Panc1 (cell line): ENCODE measurements around the gene LRRC45. TPM values are rescaled to one million over a fixed set of nuclear protein-coding genes. Genes with fewer than 3 reads are reported as not detected.

ENCODE experiments used
- ATAC-seq: fragments of 200-7000 bp; cut with Tn5 transposase; 2 replicates; pipeline ENCODE4 v1.9.1; 2020; ENCODE audit warnings: mild to moderate bottlenecking, moderate library complexity
- BruUV-seq: library from RNA; stranded (reverse); fragments of 400-500 nt; replicated peaks from 2 replicates; lab custom pipeline; 2021; lab: Mats Ljungman, UMichigan
- CTCF ChIA-PET: fragments of 300-600 bp; sonication (Branson Sonifier 250); formaldehyde crosslinking; loops from one replicate; lab custom pipeline; 2022; ENCODE audit warnings: antibody characterized with exemption; lab: Charles Lee
- POLR2A ChIA-PET: fragments of 300-600 bp; sonication (Branson Sonifier 250); formaldehyde crosslinking; loops from one replicate; lab custom pipeline; 2022; ENCODE audit warnings: antibody characterized with exemption; lab: Charles Lee
- DNase-seq: peaks from one replicate; pipeline ENCODE4 v3.0.0-alpha.2; 2010; ENCODE audit warnings: low read depth, low spot score
- H3K27ac ChIP-seq: 2 replicates; pipeline ENCODE4 v1.5.1; 2011; ENCODE audit warnings: mild to moderate bottlenecking, low read length, inconsistent platforms
- H3K27me3 ChIP-seq: fragments of 200-500 bp; sonication (Bioruptor generic); 2 replicates; pipeline ENCODE4 v1.6.0; 2014; ENCODE audit warnings: low read length, inconsistent platforms; ENCODE audit not compliant: control insufficient read depth, insufficient read depth
- H3K36me3 ChIP-seq: fragments of 200-500 bp; sonication (Bioruptor generic); 2 replicates; pipeline ENCODE4 v1.5.1; 2014; ENCODE audit warnings: inconsistent platforms, mild to moderate bottlenecking, low read length, moderate library complexity; ENCODE audit not compliant: control insufficient read depth, insufficient read depth
- H3K4me1 ChIP-seq: 2 replicates; pipeline ENCODE4 v1.5.1; 2011; ENCODE audit warnings: inconsistent platforms, mild to moderate bottlenecking, low read length, moderate library complexity; ENCODE audit not compliant: control insufficient read depth, insufficient read depth
- H3K4me3 ChIP-seq, 2 experiments: 2 replicates each; pipeline ENCODE4 v1.5.1; 2011 to 2012; ENCODE audit warnings: low read depth in 2 of 2, low read length in 2 of 2, mild to moderate bottlenecking in 2 of 2, inconsistent platforms in 1 of 2, moderate library complexity in 1 of 2
- H3K9me3 ChIP-seq: fragments of 200-500 bp; sonication (Bioruptor generic); 2 replicates; pipeline ENCODE4 v1.5.1; 2014; ENCODE audit warnings: low read depth, mild to moderate bottlenecking, inconsistent platforms, low read length, moderate library complexity; ENCODE audit not compliant: control insufficient read depth, insufficient read depth
- CTCF ChIP-seq: fragments of 450-650 bp; IDR thresholded peaks from 2 replicates; pipeline ENCODE4 v1.5.1; 2017; ENCODE audit warnings: mild to moderate bottlenecking
- POLR2AphosphoS5 ChIP-seq: IDR thresholded peaks from 2 replicates; pipeline ENCODE4 v1.6.1; 2012; ENCODE audit warnings: mild to moderate bottlenecking, low read depth, low read length, moderate library complexity
- SIN3A ChIP-seq: IDR thresholded peaks from 2 replicates; pipeline ENCODE4 v1.6.1; 2012; ENCODE audit warnings: low read depth, mild to moderate bottlenecking, low read length, moderate library complexity, borderline replicate concordance; ENCODE audit not compliant: insufficient read depth
- TCF7L2 ChIP-seq: IDR thresholded peaks from 2 replicates; pipeline ENCODE4 v1.6.1; 2011; ENCODE audit warnings: mild to moderate bottlenecking, low read depth, low read length, inconsistent platforms
- in situ Hi-C: cut with HindIII; loops from 2 replicates; pipeline ENCODE4 v1.10.0; 2016; ENCODE audit warnings: low sequenced_read_pairs, low pct_unique_long_range_greater_than_20kb
- intact Hi-C: fragments of 100-400 bp; cut with micrococcal nuclease; formaldehyde crosslinking; loops from one replicate; pipeline ENCODE4 v1.10.0; 2022; ENCODE audit not compliant: unreplicated experiment
- total RNA-seq: library from RNA; stranded (reverse); gene quantifications from one replicate; pipeline ENCODE4 v1.2.1, GENCODE V29; 2021; ENCODE audit not compliant: unreplicated experiment
- TF ChIP-seq, protein P1 (sequence below), 2 experiments: IDR thresholded peaks; 2 replicates each; pipeline ENCODE4 v1.6.1; 2011 to 2012; ENCODE audit warnings: low read depth in 2 of 2, control low read depth in 1 of 2, low read length in 1 of 2, mild to moderate bottlenecking in 1 of 2, moderate library complexity in 1 of 2; ENCODE audit not compliant: insufficient read depth in 1 of 2

The LRRC45 gene
- total RNA-seq, 1 experiment from 2014 or later, result 29.9 TPM

DNA sequence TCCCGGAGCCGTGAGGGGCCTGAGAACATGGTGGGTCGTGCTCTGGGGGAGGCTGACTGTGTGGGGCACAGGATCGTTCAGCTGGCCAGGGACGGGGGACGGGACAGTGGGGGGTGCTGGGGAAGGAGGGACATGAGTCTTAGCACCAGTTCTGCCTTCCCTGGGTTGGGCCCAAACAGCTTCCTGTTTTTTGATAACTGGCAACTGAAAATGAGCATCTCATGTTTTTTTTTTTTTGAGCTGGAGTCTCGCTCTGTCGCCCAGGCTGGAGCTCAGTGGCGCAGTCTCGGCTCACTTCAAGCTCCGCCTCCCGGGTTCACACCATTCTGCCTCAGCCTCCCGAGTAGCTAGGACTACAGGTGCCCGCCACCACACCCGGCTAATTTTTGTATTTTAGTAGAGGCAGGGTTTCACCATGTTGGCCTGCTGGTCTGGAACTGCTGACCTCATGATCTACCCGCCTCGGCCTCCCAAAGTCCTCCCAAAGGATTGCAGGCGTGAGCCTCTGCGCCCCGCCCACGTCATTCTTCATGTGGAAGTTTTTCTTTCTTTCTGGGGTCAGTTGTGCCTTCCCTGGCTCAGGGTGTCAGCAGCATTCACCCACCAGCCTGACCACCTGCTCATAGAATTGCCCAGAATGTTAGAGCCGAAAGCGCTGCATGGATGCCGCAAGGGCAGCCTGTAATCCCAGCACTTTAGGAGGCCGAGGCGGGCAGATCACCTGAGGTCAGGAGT, 39.3 kb upstream of the LRRC45 start:
- no peaks in the 10 kb centered on the region for H3K9me3 ChIP-seq
- H3K27me3 ChIP-seq, result no peaks in the 10 kb centered on the region
- DNase-seq (no peak), ATAC-seq (no peak)
- no peak overlapping the region for H3K27ac ChIP-seq
- 0 out of 2 replicates have a peak, but pooled peaks cover under 1% of the 10 kb centered on the region for H3K4me1 ChIP-seq
- H3K4me3 ChIP-seq, result no peak overlapping the region
- intact Hi-C loops, result no loop called here
- in situ Hi-C loops, result no loop called here
- no peaks in the 10 kb centered on the region for H3K36me3 ChIP-seq
- ChIA-PET POLR2A (interaction anchor here (0.7 kb wide), 1 partner anchor 252 kb away, joined by 4 read pairs; no protein-coding TSS in a partner anchor), CTCF (interaction anchor here (0.7 kb wide), 1 partner anchor 30 kb away, joined by 5 read pairs; no protein-coding TSS in a partner anchor)
- TF ChIP-seq POLR2AphosphoS5 (no peak), SIN3A (no peak), TCF7L2 (no peak), CTCF (no peak)
- TF ChIP-seq, protein P1, sequence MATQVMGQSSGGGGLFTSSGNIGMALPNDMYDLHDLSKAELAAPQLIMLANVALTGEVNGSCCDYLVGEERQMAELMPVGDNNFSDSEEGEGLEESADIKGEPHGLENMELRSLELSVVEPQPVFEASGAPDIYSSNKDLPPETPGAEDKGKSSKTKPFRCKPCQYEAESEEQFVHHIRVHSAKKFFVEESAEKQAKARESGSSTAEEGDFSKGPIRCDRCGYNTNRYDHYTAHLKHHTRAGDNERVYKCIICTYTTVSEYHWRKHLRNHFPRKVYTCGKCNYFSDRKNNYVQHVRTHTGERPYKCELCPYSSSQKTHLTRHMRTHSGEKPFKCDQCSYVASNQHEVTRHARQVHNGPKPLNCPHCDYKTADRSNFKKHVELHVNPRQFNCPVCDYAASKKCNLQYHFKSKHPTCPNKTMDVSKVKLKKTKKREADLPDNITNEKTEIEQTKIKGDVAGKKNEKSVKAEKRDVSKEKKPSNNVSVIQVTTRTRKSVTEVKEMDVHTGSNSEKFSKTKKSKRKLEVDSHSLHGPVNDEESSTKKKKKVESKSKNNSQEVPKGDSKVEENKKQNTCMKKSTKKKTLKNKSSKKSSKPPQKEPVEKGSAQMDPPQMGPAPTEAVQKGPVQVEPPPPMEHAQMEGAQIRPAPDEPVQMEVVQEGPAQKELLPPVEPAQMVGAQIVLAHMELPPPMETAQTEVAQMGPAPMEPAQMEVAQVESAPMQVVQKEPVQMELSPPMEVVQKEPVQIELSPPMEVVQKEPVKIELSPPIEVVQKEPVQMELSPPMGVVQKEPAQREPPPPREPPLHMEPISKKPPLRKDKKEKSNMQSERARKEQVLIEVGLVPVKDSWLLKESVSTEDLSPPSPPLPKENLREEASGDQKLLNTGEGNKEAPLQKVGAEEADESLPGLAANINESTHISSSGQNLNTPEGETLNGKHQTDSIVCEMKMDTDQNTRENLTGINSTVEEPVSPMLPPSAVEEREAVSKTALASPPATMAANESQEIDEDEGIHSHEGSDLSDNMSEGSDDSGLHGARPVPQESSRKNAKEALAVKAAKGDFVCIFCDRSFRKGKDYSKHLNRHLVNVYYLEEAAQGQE (IDR thresholded peaks at IDR 0.05; ENCODE audit: insufficient read depth in 1 of 2, low read depth in 2 of 2, low read length in 1 of 2), result no peak
- no TSS peak for BruUV-seq

DNA sequence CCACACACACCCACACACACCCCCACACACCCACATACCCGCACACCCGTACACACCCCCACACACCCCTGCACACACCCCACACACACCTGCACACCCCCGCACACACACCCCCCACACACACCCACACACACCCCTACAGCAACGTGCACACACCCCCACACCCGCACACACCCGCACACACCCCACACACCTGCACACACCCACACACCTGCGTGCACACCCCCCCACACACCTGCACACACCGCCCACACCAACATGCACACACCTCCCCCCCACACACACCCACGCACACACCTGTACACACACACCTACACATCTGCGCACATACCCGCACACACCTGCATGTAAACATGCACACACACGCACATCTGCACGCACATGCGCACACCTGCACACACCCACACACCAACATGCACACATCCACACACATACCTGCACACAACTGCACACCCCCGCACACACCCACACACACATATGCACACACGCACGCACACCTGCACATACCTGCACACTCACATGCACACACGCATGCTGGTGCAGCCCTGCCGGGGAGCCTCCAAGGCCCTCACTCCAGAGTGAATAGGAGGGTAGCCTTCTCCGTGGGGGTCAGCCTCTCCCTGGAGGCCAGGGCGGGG, 38.2 kb upstream of the LRRC45 start:
- no peak for DNase-seq
- ChIA-PET POLR2A (no interaction called here), CTCF (no interaction called here)
- H3K9me3 ChIP-seq, result no peaks in the 10 kb centered on the region
- H3K4me1 ChIP-seq, result no peaks in the 10 kb centered on the region
- no peak for ATAC-seq
- intact Hi-C loops (no loop called here), in situ Hi-C loops (no loop called here)
- H3K4me3 ChIP-seq, result no peak overlapping the region
- no peaks in the 10 kb centered on the region for H3K27me3 ChIP-seq
- BruUV-seq, result no TSS peak
- no peak overlapping the region for H3K27ac ChIP-seq
- TF ChIP-seq, protein P1 (IDR thresholded peaks at IDR 0.05; ENCODE audit: insufficient read depth in 1 of 2, low read depth in 2 of 2, low read length in 1 of 2), result no peak
- TF ChIP-seq POLR2AphosphoS5 (no peak), SIN3A (no peak), CTCF (no peak), TCF7L2 (no peak)
- H3K36me3 ChIP-seq, result no peaks in the 10 kb centered on the region
